Mesothelial cell of epicardium (in vitro differentiated cells): ENCODE results near the gene FAM120A. TPM values are rescaled to one million over a fixed set of nuclear protein-coding genes. Genes with fewer than 3 reads are reported as not detected.
A peak's percentile ranks its signal among the peaks of the same experiment; 100 is the strongest.

Experiments used
- DNase-seq, 2 experiments: peaks; one replicate each; pipeline ENCODE4 v3.0.0; 2021; ENCODE audit warnings: low spot score in 2 of 2; ENCODE audit not compliant: unreplicated experiment in 2 of 2
- H3K27ac Mint-ChIP-seq: 2 replicates; pipeline ENCODE4 v1.8.0; 2021; ENCODE audit warnings: mixed read lengths
- H3K27me3 Mint-ChIP-seq: 2 replicates; pipeline ENCODE4 v1.8.0; 2021; ENCODE audit warnings: low read depth, mixed read lengths
- H3K36me3 Mint-ChIP-seq: 2 replicates; pipeline ENCODE4 v1.8.0; 2021; ENCODE audit warnings: mixed read lengths
- H3K4me1 Mint-ChIP-seq: 2 replicates; pipeline ENCODE4 v1.8.0; 2021; ENCODE audit warnings: mixed read lengths
- H3K4me3 Mint-ChIP-seq: 2 replicates; pipeline ENCODE4 v1.8.0; 2021; ENCODE audit warnings: mild to moderate bottlenecking, moderate library complexity, mixed read lengths
- H3K9me3 Mint-ChIP-seq: 2 replicates; pipeline ENCODE4 v1.8.0; 2021; ENCODE audit warnings: mixed read lengths
- CTCF ChIP-seq: fragments of 200-600 bp; sonication (generic); IDR thresholded peaks from one replicate; pipeline ENCODE4 v1.5.0; 2021; ENCODE audit warnings: antibody characterized with exemption; ENCODE audit not compliant: unreplicated experiment
- total RNA-seq: library from RNA; stranded (reverse); gene quantifications from 3 replicates; pipeline ENCODE4 v1.2.1, GENCODE V29; 2021

Gene FAM120A
- total RNA-seq, 1 donor from 2014 or later, result 59.4 TPM

DNA sequence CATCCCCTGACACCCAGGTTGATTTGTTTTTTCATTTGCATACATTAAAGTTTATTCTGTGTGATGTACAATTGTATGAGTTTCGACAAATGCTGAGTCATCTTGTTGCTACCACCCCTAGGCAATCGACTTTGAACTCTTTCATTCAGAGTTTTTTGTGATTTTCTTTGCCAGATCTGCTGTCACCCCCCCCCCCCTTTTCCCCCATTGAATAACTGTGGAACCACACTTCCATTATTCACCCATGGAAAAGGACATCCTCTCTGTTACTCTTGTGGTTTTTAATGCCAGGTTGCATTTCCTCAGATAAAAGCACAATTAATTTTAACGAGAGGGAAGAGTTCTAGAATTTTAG is 15.6 kb downstream of the FAM120A start:
- no peak for DNase-seq
- Mint-ChIP-seq H3K27me3 (no peaks in the 10 kb centered on the region), H3K36me3 (peaks cover 2% of the 10 kb centered on the region), H3K27ac (no peak overlapping the region), H3K4me1 (peaks cover 48% of the 10 kb centered on the region), H3K4me3 (no peak overlapping the region), H3K9me3 (no peaks in the 10 kb centered on the region)
- TF ChIP-seq CTCF, result no peak

DNA sequence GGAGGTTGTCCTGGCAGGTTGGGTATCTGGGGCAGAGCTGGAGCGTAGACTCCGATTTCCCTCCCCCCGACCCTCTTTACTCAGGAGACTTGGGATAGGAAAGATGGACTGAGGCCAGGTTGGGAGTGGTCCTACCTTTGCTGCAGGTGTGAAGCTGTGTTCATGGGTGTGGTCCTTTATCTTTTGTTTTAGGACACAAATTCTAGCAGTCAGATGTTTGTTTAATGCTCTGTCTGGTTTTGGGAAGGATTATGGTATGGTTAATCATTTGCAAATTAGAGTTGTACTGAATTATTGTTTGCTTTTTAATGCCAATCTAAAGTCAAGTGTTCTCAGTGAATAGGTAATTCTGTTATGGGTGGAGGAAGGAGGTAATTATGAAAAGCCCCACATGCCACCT is 16.0 kb downstream of the FAM120A start:
- Mint-ChIP-seq H3K27ac (no peak overlapping the region), H3K36me3 (peaks cover 5% of the 10 kb centered on the region), H3K4me3 (no peak overlapping the region), H3K4me1 (peaks cover 48% of the 10 kb centered on the region), H3K9me3 (no peaks in the 10 kb centered on the region), H3K27me3 (no peaks in the 10 kb centered on the region)
- no peak for DNase-seq
- no peak for TF ChIP-seq CTCF

DNA sequence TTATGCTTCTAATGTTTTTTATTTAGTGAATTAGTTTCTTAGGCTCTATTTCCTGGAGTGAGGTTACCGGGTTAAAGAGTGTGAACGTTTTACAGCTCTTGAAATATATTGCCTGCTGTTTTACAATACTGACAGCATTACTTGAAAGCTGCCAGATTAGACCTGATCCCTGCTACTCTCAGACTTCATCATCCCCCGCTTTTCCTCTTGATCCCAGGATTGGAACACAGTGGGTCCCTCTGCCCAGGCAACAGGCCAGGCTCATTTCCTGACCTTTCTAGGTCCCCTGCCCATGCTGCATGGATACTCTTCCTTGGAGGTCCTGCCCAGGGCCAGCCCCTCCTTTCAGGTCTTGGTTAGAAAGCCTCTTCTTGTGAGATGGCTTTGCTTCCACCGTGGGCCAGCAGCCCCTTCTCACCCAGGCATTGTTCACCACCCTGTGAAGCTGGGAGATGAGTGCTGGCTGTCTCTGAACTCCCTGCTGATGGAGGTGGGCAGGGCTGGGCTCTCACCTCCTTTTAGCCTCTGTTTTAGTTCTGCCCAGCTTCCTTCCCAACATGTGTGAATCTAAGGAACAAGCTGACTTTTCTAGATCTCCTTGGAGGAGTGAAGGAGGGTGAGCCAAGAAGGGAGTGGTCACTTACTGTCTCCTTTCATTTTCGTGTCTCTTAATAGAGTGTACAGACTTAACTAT is 17.4 kb downstream of the FAM120A start:
- Mint-ChIP-seq H3K27ac (peak overlapping the region; percentile 80), H3K4me1 (peaks cover 44% of the 10 kb centered on the region), H3K4me3 (no peak overlapping the region), H3K27me3 (no peaks in the 10 kb centered on the region), H3K36me3 (peaks cover 8% of the 10 kb centered on the region), H3K9me3 (no peaks in the 10 kb centered on the region)
- no peak for TF ChIP-seq CTCF
- DNase-seq, result no peak

DNA sequence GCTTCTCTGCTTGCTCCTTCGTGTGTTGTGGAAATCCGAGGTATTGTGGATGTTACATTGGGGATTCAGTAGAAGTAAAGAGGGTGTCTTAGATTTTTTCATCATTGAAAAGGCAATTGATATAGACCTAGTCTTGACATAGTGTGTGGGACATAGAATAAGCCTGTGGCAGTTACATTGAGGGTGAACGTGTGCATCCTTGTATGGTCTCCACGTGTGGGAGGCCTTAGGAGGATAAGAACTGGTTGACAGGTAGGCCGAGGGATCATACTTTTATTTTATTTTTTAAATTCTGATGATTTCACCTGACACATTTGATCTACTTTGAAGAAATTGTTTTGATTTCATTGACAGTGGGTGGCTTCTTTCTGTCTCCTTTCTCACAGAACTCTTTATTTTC is 18.9 kb downstream of the FAM120A start:
- Mint-ChIP-seq H3K27ac (no peak overlapping the region), H3K4me1 (peaks cover 32% of the 10 kb centered on the region), H3K27me3 (no peaks in the 10 kb centered on the region), H3K4me3 (no peak overlapping the region), H3K9me3 (no peaks in the 10 kb centered on the region), H3K36me3 (peaks cover 12% of the 10 kb centered on the region)
- DNase-seq, result no peak
- no peak for TF ChIP-seq CTCF

DNA sequence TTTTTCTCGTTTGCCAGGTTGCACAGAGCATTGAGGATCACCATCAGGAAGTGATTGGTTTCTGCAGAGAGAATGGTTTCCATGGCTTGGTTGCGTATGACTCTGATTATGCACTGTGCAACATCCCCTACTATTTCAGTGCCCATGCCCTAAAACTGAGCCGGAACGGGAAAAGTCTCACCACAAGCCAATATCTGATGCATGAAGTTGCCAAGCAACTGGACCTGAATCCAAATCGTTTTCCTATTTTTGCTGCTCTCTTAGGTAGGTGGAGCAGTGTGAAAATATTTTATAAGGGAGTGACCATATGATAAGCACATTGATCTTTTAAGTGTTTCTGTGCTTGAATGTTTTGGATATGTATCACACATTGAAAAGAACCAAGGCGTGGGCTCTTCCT is 19.6 kb downstream of the FAM120A start:
- Mint-ChIP-seq H3K27me3 (no peaks in the 10 kb centered on the region), H3K27ac (no peak overlapping the region), H3K4me1 (peaks cover 34% of the 10 kb centered on the region), H3K36me3 (peaks cover 12% of the 10 kb centered on the region), H3K4me3 (no peak overlapping the region), H3K9me3 (no peaks in the 10 kb centered on the region)
- no peak for TF ChIP-seq CTCF
- no peak for DNase-seq

DNA sequence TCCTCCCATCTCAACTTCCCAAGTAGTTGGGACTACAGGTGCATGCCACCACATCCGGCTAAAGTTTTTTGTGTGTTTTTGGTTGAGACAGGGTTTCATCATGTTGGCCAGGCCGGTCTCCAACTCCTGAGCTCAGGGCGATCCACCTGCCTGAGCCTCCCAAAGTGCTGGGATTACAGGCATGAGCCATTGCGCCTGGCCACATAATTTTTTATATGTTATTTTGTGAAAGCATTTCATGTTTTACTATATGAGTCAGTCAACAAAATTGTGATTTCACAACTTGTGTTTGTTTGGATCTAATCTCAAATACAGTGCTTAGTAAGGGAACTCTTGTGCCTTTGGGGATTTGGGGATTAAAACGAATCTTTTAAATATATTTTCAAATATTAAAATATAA is 21.9 kb downstream of the FAM120A start:
- Mint-ChIP-seq H3K4me3 (no peak overlapping the region), H3K36me3 (peaks cover 15% of the 10 kb centered on the region), H3K9me3 (no peaks in the 10 kb centered on the region), H3K4me1 (peaks cover 17% of the 10 kb centered on the region), H3K27ac (no peak overlapping the region), H3K27me3 (no peaks in the 10 kb centered on the region)
- no peak for DNase-seq
- no peak for TF ChIP-seq CTCF
